Ascending aorta (tissue), 2 donors: ENCODE data around the gene IP6K1. TPM values are rescaled to one million over a fixed set of nuclear protein-coding genes. Genes with fewer than 3 reads are reported as not detected.

ENCODE experiments used
- DNase-seq, 2 donors: peaks; one replicate each; pipeline ENCODE4 v3.0.0-alpha.2; 2019; ENCODE audit warnings: low spot score in 2 of 2
- H3K27ac ChIP-seq, 2 donors: fragments of 200-600 bp; sonication (generic); one replicate each; pipeline ENCODE4 v1.5.1; 2016 to 2017; ENCODE audit warnings: mild to moderate bottlenecking in 1 of 2
- H3K27me3 ChIP-seq: fragments of 200-600 bp; sonication (generic); one replicate; pipeline ENCODE4 v1.5.1; 2017
- H3K36me3 ChIP-seq, 2 donors: fragments of 200-600 bp; sonication (generic); one replicate each; pipeline ENCODE4 v1.5.1; 2016
- H3K4me1 ChIP-seq, 2 donors: fragments of 200-600 bp; sonication (generic); one replicate each; pipeline ENCODE4 v1.5.1; 2016 to 2017; ENCODE audit warnings: mild to moderate bottlenecking in 1 of 2
- H3K4me3 ChIP-seq, 2 donors: fragments of 200-600 bp; sonication (generic); one replicate each; pipeline ENCODE4 v1.5.1; 2016 to 2017; ENCODE audit warnings: mild to moderate bottlenecking in 1 of 2
- H3K9me3 ChIP-seq, 2 donors: fragments of 200-600 bp; sonication (generic); one replicate each; pipeline ENCODE4 v1.5.1; 2016
- CTCF ChIP-seq, 3 experiments: fragments of 200-600 bp in 2 of 3; fragments of 450-650 bp in 1 of 3; sonication (generic) in 2 of 3; IDR thresholded peaks; one replicate each; pipeline ENCODE4 v1.5.1; 2016 to 2019; ENCODE audit warnings: antibody characterized with exemption in 3 of 3, mild to moderate bottlenecking in 1 of 3, moderate library complexity in 1 of 3
- intact Hi-C: fragments of 100-400 bp; cut with DNase I; formaldehyde crosslinking; loops from one replicate; pipeline ENCODE4 v1.15.1; 2023
- total RNA-seq: library from RNA; depleted of rRNA; stranded (reverse); fragments of >200 nt; gene quantifications from one replicate; pipeline ENCODE4 v1.1.0, GENCODE V29; 2016

Gene IP6K1
- total RNA-seq, 1 donor from 2014 or later = 33.8 TPM

- intact Hi-C loops = no loop called here
- no peaks in the 10 kb centered on the region for H3K9me3 ChIP-seq
- no peak overlapping the region for H3K27ac ChIP-seq
- H3K4me1 ChIP-seq = no peaks in the 10 kb centered on the region
- H3K36me3 ChIP-seq = peaks cover 7 to 29% of the 10 kb centered on the region in 2 donors
- no peaks in the 10 kb centered on the region for H3K27me3 ChIP-seq
- TF ChIP-seq CTCF (IDR thresholded peaks at IDR 0.05) = no peak
- DNase-seq = no peak
- no peak overlapping the region for H3K4me3 ChIP-seq
These were observed 73.6 kb downstream of the IP6K1 start for GRCh38 chr3:49712631-49713317.

- no peak for DNase-seq
- intact Hi-C loops = no loop called here
- no peak for TF ChIP-seq CTCF (IDR thresholded peaks at IDR 0.05)
- Histone ChIP-seq H3K4me1 (no peaks in the 10 kb centered on the region), H3K9me3 (no peaks in the 10 kb centered on the region), H3K36me3 (peaks cover 7 to 29% of the 10 kb centered on the region in 2 donors), H3K27ac (no peak overlapping the region), H3K27me3 (no peaks in the 10 kb centered on the region), H3K4me3 (no peak overlapping the region)
These were observed 74.2 kb downstream of the IP6K1 start for GRCh38 chr3:49712166-49712565.

GRCh38 chr3:49711489-49711888 is 74.9 kb downstream of the IP6K1 start:
- intact Hi-C loops = no loop called here
- DNase-seq = peak in 1 of 2 donors; percentile 5
- Histone ChIP-seq H3K27ac (no peak overlapping the region), H3K9me3 (no peaks in the 10 kb centered on the region), H3K27me3 (no peaks in the 10 kb centered on the region), H3K4me1 (no peaks in the 10 kb centered on the region), H3K36me3 (peaks cover 11 to 28% of the 10 kb centered on the region in 2 donors), H3K4me3 (no peak overlapping the region)
- no peak for TF ChIP-seq CTCF (IDR thresholded peaks at IDR 0.05)

- no peak overlapping the region for H3K27ac ChIP-seq
- intact Hi-C loops = no loop called here
- H3K4me3 ChIP-seq = no peak overlapping the region
- TF ChIP-seq CTCF (IDR thresholded peaks at IDR 0.05) = no peak
- H3K9me3 ChIP-seq = no peaks in the 10 kb centered on the region
- DNase-seq = no peak
- H3K4me1 ChIP-seq = no peaks in the 10 kb centered on the region
- H3K27me3 ChIP-seq = no peaks in the 10 kb centered on the region
- H3K36me3 ChIP-seq = peaks cover 7 to 31% of the 10 kb centered on the region in 2 donors
These were observed 76.5 kb downstream of the IP6K1 start for GRCh38 chr3:49709852-49710251.

GRCh38 chr3:49707113-49707480 is 79.2 kb downstream of the IP6K1 start:
- Histone ChIP-seq H3K4me3 (no peak overlapping the region), H3K9me3 (no peaks in the 10 kb centered on the region), H3K36me3 (peaks cover 14 to 48% of the 10 kb centered on the region in 2 donors), H3K4me1 (no peaks in the 10 kb centered on the region), H3K27me3 (no peaks in the 10 kb centered on the region), H3K27ac (no peak overlapping the region)
- intact Hi-C loops = no loop called here
- no peak for TF ChIP-seq CTCF (IDR thresholded peaks at IDR 0.05)
- no peak for DNase-seq
